H1 (cell line): ENCODE data around the gene SAG.

Experiments used
- HDAC6 ChIP-seq: IDR thresholded peaks from one replicate; pipeline ENCODE4 v1.7.1; 2012; ENCODE audit warnings: low read depth, mild to moderate bottlenecking, inconsistent platforms, low read length, moderate library complexity
- SAP30 ChIP-seq: fragments of 300-600 bp; sonication (generic); IDR thresholded peaks from 2 replicates; pipeline ENCODE4 v1.7.1; 2012; ENCODE audit warnings: low read length, moderate library complexity, mild to moderate bottlenecking, inconsistent platforms; ENCODE audit not compliant: insufficient read depth, insufficient replicate concordance
- SP2 ChIP-seq: IDR thresholded peaks from 2 replicates; pipeline ENCODE4 v1.6.1; 2012; ENCODE audit warnings: mild to moderate bottlenecking, low read length, inconsistent platforms
- TAF1 ChIP-seq: IDR thresholded peaks from 2 replicates; pipeline ENCODE4 v1.6.1; 2011; ENCODE audit warnings: mild to moderate bottlenecking, low read depth, low read length
- TF ChIP-seq, protein P1 (sequence below), 3 experiments: IDR thresholded peaks; 1 replicate in 2 of 3; 2 replicates in 1 of 3; pipeline versions ENCODE4 v1.5.1 to v1.6.1; 2011; ENCODE audit warnings: low read length in 3 of 3, mild to moderate bottlenecking in 3 of 3, inconsistent platforms in 2 of 3, low read depth in 1 of 3, moderate library complexity in 1 of 3; ENCODE audit not compliant: insufficient read depth in 1 of 3; ENCODE audit errors: control extremely low read depth in 1 of 3

- TF ChIP-seq, protein P1, sequence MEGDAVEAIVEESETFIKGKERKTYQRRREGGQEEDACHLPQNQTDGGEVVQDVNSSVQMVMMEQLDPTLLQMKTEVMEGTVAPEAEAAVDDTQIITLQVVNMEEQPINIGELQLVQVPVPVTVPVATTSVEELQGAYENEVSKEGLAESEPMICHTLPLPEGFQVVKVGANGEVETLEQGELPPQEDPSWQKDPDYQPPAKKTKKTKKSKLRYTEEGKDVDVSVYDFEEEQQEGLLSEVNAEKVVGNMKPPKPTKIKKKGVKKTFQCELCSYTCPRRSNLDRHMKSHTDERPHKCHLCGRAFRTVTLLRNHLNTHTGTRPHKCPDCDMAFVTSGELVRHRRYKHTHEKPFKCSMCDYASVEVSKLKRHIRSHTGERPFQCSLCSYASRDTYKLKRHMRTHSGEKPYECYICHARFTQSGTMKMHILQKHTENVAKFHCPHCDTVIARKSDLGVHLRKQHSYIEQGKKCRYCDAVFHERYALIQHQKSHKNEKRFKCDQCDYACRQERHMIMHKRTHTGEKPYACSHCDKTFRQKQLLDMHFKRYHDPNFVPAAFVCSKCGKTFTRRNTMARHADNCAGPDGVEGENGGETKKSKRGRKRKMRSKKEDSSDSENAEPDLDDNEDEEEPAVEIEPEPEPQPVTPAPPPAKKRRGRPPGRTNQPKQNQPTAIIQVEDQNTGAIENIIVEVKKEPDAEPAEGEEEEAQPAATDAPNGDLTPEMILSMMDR (IDR thresholded peaks at IDR 0.05; ENCODE audit: control extremely low read depth in 1 of 3, insufficient read depth in 1 of 3, low read depth in 1 of 3, low read length in 3 of 3): peak in 2 of 3 experiments; percentile 4 to 13; a peak in 2 of 4 replicates
- TF ChIP-seq SP2: no peak
- no peak for TF ChIP-seq TAF1
- TF ChIP-seq HDAC6: no peak
- no peak for TF ChIP-seq SAP30
Measured at GRCh38 chr2:233303252-233303651, 4.4 kb upstream of the SAG start.
